Measurements from ENCODE around the gene ARHGEF9. TPM values are rescaled to one million over a fixed set of nuclear protein-coding genes. Genes with fewer than 3 reads are reported as not detected.
"Not testable (repeated sequence)": the region's sequence is repeated elsewhere in the genome, so short reads cannot be mapped to it uniquely, and the experiment has no call there.

The ARHGEF9 gene
- polyA plus RNA-seq, 3 donors: 34.6 to 45.6 (median 43.5) TPM

DNA sequence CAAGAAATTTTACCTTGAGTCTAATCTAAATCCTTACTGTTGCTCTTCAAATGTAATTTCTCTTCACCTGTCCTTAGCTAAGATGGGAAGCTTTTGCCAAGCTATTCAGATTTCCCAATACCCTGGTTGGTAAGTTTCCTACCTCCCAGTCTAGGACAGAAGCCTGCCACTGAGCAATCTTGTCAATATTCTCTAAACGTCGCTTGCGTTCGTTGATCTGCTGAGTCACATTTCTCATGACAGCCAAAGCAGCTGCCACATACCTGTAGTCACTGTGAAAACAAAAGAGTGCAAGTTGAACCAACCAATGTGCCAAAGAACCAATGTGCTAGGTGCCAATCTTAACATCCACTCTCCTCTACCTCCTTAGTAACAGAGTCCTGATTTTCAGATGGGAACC lies 111.1 kb downstream of the ARHGEF9 start:
- no peak for DNase-seq

DNA sequence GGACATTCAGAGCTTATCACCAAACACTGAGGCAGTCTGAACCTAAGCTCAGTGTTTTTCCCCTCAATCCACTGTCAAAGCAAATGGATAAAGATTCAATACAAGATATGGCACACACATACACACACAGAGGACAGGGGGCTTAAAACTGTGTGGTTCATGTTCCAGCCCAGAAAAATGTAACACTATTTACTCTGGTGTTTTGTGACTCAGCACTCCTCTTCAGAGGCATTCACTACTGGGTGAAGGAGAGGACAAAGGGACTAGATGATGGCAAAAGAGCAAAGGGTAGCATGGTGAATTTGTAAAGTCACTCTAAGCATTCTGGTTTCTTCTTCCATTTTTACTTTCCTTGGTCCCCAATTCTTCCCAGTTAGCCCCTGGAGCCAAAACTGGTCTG lies 120.3 kb downstream of the ARHGEF9 start:
- DNase-seq: no peak

DNA sequence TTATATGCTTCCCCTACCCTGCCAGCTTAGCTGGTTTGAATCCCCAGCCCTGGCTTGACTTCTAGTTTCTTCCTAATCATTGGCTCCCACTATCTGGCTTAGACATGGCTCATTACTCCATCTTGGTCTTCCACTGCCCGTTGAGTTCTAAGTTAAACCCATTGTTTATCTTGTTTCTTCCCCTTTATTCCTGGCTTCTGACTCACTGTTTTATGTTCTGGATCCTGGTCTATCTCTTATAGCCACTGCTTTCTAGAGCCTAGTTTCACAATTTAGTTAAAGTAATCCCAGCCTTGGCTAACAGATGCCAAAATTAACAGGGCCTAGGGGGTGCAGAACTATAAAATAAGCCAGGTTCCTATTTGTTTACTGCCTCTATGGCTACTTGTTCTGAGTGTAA lies 120.9 kb downstream of the ARHGEF9 start:
- no peak for DNase-seq

DNA sequence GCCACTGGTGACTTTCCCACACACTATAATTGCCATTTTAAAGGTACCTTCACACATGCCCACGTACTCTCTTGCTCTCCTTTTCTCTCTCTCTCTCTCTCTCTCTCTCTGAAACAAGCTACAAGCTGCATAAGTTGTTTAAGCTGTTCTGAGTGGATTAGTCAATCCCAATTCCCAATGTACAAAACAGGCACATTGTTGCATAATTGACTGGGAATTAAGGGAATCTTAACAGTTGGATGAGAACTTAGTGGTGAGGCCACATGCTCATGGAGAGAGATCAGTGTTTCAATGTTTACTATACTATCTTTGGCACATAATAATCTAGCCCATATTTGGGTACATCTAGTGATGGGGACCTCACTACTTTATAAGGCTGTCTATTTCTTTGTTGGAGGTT lies 123.3 kb downstream of the ARHGEF9 start:
- no peak for DNase-seq

DNA sequence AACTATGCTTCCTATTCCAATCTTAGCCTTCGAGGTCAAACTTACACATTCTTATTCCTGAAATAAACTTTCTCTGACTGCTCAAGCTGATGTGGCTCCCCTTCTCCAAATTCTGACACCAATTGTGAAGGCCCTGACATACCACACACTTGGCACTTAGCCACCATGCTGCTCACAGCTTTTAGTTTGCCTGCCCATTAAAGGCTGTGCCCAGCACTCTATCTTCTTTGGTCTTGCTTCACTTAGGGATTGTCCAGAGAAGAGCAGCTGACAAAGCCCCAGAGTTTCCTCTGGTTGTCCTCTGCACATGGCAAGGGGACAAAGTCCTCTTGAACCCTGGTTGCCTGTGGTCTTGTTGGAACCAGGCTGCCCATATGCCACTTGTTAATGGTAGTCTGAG lies 126.1 kb downstream of the ARHGEF9 start:
- no peak for DNase-seq

DNA sequence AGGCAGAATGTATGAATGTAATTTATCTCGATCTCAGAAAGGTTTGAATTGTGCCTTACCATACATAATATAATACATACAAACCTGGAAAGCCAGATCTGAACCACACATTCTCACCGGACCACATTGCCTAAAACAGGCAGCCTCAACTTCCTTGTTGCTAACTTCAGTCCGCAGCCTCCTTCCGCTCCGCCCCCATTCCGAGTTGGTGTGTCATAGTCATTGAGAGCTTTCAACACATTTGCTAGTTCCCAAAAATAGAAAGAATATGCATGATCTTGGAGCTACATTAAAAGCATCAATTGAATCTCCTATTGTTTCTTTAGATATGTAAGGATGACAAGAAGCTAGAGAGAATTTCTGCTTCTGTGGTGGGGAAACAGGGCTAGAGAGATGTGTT lies 127.2 kb downstream of the ARHGEF9 start:
- DNase-seq: no peak

DNA sequence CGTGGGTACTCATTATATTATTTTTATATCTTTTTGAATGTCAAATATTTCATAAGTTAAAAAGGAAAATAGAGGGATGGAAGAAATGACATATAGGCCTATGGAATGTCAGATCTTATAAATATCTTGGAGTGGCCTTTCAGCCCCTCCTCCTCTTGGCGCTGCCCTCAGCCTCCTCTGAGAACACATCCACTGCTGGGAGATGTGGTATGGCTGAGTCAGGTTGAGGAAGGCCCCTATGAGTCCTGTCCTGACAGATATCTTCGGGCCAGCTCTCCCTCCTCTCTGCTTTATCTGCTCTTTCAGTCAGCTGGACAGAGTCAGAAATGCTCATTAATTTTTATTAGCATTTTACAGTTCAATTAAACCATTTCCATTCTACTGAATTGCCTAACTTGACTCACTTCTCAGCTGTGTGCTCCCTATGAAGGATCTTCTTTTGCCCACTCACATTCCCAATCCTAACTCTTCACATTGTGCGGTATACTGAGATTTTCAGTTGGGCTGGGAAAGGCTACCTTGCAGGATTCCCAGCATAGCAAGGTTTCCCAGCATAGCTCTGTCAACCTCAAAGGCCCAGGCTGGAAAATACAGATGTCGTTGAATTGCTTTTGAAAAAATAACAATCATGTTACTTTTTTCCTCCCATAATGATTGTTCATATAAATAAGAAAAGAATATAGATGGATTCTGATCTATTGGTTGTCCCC lies 128.0 kb downstream of the ARHGEF9 start:
- DNase-seq: no peak

DNA sequence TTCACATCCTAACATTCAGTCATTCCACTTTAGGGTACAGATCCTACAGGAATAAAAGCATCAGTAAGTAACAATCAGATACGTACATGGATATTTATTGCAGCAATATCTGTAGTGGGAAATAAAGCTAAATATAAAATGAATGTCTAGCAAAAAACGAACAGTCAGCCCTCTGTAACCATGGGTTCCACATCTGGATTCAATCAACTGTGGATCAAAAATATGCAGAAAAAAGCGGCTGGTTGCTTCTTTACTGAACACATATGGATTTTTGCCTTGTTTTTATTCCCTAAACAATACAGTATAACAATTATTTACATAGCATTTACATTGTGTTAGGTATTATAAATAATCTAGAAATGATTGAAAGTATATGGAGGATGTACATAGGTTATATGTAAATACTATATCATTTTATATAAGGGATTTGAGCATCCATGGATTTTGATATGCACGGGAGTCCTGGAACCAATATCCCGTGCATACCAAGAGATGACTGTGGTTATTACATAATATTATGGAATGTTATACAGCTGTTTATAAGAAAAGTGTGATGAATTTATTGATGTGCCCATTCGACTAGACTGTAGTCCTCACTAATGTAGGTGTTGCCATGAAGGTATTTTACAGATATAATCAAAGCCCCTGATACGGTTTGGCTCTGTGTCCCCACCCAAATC lies 132.8 kb downstream of the ARHGEF9 start:
- DNase-seq: no peak

DNA sequence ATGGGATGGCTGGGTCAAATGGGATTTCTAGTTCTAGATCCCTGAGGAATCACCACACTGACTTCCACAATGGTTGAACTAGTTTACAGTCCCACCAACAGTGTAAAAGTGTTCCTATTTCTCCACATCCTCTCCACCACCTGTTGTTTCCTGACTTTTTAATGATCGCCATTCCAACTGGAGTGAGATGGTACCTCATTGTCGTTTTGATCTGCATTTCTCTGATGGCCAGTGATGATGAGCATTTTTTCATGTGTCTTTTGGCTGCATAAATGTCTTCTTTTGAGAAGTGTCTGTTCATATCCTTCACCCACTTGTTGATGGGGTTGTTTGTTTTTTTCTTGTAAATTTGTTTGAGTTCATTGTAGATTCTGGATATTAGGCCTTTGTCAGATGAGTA lies 139.3 kb downstream of the ARHGEF9 start:
- not testable (repeated sequence) for DNase-seq

DNA sequence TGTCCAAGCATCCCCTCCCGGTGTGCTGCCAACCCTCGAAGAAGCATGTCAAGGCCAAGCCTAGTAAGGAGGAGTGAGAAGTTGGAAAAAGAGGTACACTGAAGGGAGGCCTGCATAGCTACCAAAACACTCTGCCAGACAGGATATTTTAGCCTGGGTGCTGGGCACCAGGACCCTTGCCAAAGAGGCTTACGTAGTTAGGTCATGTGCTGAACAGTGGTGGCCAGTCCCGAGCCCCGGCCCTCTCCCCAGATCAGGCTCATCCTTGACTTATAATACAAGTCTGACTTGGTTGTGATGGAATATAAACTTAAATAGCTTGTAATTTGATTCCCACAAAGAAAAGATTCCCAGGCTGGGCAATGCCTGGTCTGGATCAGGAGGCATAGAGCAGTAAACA lies 149.3 kb downstream of the ARHGEF9 start:
- DNase-seq: no peak

DNA sequence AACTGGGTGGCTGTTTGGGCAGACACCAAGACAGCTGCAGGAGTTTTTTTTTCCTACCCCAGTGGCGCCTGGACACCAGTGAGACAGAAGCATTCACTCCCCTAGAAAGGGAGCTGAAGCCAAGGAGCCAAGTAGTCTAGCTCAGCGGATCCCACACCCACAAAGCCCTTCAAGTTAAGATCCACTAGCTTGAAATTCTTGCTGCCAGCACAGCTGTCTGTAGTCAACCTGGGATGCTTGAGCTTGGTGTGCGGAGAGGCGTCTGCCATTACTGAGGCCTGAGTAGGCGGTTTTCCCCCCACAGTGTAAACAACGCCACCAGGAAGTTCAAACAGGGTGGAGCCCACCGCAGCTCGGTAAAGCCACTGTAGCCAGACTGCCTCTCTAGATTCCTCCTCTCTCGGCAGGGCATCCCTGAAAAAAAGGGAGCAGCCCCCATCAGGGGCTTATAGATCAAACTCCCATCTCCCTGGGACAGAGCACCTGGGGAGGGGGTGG lies 171.4 kb downstream of the ARHGEF9 start:
- DNase-seq: no peak

DNA sequence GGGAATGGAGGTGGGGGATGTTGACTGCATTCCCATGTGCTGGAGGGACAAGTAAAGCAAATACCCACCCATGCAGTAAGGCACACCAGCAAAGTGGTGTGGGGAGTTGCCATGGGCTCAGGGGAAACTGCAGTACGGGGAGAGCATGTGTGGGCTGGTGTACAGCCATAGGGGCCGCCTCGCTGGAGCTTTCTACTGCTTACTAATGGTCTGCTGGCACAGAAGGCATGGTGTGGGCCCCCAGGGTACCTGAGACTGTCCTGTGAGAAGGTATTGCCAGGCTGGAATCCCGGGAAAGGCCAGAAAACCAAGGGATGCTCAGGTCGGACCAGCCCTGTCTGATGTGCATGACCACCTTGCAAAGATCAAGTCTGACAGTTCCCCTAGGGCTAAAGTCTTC lies 199.1 kb downstream of the ARHGEF9 start:
- DNase-seq: no peak

All from renal pelvis (tissue), 4 donors.